Osteocyte (in vitro differentiated cells): Measurements from ENCODE around the gene PCSK6. TPM values are rescaled to one million over a fixed set of nuclear protein-coding genes. Genes with fewer than 3 reads are reported as not detected.
A peak's percentile ranks its signal among the peaks of the same experiment; 100 is the strongest.

Source experiments
- DNase-seq: peaks from one replicate; pipeline ENCODE4 v3.0.0; 2021; ENCODE audit warnings: mixed read lengths; ENCODE audit not compliant: unreplicated experiment; ENCODE audit errors: extremely low spot score
- H3K27ac Mint-ChIP-seq: one replicate; pipeline ENCODE4 v1.8.0; 2021; ENCODE audit warnings: mild to moderate bottlenecking, mixed read lengths; ENCODE audit not compliant: unreplicated experiment
- H3K27me3 Mint-ChIP-seq: one replicate; pipeline ENCODE4 v1.8.0; 2021; ENCODE audit warnings: mixed read lengths; ENCODE audit not compliant: unreplicated experiment
- H3K36me3 Mint-ChIP-seq: one replicate; pipeline ENCODE4 v1.8.0; 2021; ENCODE audit warnings: mixed read lengths; ENCODE audit not compliant: unreplicated experiment
- H3K4me1 Mint-ChIP-seq: one replicate; pipeline ENCODE4 v1.8.0; 2021; ENCODE audit warnings: mixed read lengths; ENCODE audit not compliant: unreplicated experiment
- H3K4me3 Mint-ChIP-seq: one replicate; pipeline ENCODE4 v1.8.0; 2021; ENCODE audit warnings: mild to moderate bottlenecking, moderate library complexity, mixed read lengths; ENCODE audit not compliant: unreplicated experiment
- H3K9me3 Mint-ChIP-seq: one replicate; pipeline ENCODE4 v1.8.0; 2021; ENCODE audit warnings: mixed read lengths; ENCODE audit not compliant: unreplicated experiment
- total RNA-seq: library from RNA; stranded (reverse); gene quantifications from 2 replicates; pipeline ENCODE4 v1.2.1, GENCODE V29; 2021
- TF ChIP-seq, protein P1 (sequence below): fragments of 200-600 bp; sonication (generic); IDR thresholded peaks from 2 replicates; pipeline ENCODE4 v1.5.0; 2021; ENCODE audit warnings: antibody characterized with exemption, mild to moderate bottlenecking, moderate library complexity

Gene PCSK6
- total RNA-seq, 1 donor from 2014 or later, result 0.43 TPM

DNA sequence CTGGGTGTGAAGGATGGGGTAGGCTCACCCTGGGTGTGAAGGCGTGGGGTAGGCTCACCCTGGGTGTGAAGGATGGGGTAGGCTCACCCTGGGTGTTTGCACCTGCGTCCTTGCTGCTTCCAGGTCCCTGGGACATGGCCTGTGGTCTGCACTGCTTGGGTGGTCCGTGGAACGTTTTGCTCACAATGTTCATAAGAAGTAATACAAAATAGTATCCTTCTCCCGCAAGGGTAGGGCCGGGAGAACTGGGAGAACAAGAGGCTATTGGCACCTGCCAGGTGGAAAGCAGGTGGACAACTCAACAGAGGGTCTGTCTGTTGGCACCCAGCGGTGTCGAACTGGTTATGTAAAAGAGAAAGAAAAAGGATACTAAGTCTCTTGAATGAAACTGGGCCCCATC lies 17.0 kb upstream of the PCSK6 start:
- Mint-ChIP-seq H3K36me3 (no peaks in the 10 kb centered on the region), H3K4me3 (no peak overlapping the region), H3K4me1 (no peaks in the 10 kb centered on the region), H3K9me3 (no peaks in the 10 kb centered on the region), H3K27me3 (peaks cover 15% of the 10 kb centered on the region), H3K27ac (no peak overlapping the region)
- TF ChIP-seq, protein P1, sequence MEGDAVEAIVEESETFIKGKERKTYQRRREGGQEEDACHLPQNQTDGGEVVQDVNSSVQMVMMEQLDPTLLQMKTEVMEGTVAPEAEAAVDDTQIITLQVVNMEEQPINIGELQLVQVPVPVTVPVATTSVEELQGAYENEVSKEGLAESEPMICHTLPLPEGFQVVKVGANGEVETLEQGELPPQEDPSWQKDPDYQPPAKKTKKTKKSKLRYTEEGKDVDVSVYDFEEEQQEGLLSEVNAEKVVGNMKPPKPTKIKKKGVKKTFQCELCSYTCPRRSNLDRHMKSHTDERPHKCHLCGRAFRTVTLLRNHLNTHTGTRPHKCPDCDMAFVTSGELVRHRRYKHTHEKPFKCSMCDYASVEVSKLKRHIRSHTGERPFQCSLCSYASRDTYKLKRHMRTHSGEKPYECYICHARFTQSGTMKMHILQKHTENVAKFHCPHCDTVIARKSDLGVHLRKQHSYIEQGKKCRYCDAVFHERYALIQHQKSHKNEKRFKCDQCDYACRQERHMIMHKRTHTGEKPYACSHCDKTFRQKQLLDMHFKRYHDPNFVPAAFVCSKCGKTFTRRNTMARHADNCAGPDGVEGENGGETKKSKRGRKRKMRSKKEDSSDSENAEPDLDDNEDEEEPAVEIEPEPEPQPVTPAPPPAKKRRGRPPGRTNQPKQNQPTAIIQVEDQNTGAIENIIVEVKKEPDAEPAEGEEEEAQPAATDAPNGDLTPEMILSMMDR, result no peak
- peak; percentile 80 for DNase-seq

DNA sequence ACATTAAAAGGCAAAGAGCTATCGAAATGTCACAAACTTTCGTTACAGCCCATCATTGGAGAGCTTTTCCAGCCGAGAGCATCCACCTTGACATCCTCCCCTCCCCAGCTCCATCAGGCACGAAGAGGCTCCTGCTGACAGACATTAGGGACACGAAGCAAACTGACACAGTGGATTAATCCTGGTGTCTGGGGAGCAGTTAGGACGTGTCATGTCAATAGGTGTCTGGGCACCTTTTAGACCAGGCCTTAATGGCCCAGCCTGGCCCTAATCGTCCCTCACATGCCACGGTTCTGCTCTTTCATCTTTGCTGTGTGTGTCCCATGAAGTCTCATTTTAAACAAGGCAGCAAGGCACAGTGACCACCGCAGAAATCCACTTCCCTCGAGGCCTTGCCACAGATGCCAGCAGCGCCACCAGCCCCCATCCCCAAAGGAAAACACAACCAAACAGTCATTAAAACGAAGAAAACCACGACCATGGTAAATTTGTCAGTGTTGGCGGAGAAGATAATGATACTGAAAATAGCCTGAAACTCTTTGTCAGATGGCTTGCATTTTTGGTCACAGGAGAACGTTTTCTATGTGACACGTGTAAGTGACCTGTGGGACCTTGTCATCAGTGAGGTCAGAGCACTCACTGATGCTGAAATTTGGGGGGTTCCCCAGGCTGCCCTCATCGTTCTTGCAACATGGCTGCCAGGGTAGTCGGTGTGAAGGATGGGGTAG lies 16.3 kb upstream of the PCSK6 start:
- no peaks in the 10 kb centered on the region for H3K9me3 Mint-ChIP-seq
- no peaks in the 10 kb centered on the region for H3K4me1 Mint-ChIP-seq
- H3K4me3 Mint-ChIP-seq, result no peak overlapping the region
- H3K27ac Mint-ChIP-seq, result no peak overlapping the region
- DNase-seq, result peak; percentile 64
- no peaks in the 10 kb centered on the region for H3K36me3 Mint-ChIP-seq
- TF ChIP-seq, protein P1, result no peak
- H3K27me3 Mint-ChIP-seq, result peaks cover 15% of the 10 kb centered on the region

DNA sequence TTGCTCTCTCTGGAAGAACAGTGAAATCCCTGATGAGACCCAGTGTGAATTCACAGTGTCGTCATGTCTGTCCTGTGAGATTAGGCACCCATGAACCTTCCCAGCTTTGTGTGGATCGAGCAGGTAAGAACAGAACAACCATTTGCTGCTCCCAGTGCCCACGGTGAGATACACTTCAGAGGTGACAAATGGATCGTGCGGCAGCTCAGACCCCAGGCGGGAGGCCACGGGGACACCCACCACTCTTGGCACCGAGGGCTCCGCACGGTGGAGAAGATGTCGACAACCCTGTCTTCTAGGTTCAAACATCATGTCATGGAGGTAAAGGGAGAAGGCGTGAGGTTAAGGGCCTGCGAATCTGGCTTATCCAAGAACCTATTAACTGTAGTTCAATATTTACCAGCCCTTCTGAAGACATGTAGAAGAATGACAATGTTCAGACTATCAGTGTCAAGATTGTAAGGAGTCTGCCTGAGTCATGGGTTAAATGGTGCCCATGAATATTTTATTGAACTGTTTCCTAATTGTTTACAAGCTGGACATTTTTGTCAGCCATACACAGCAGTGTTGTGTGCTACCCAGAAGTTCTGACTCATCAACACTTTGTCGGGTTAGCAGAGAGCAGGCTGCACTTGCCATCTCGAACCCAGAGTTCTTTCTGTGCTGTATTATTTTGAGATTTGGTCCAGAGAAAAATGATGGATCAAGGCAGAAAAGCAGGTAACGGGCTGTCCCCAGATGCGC lies 15.5 kb upstream of the PCSK6 start:
- H3K36me3 Mint-ChIP-seq, result no peaks in the 10 kb centered on the region
- no peaks in the 10 kb centered on the region for H3K4me1 Mint-ChIP-seq
- peak; percentile 42 for DNase-seq
- H3K27me3 Mint-ChIP-seq, result peaks cover 15% of the 10 kb centered on the region
- H3K9me3 Mint-ChIP-seq, result no peaks in the 10 kb centered on the region
- TF ChIP-seq, protein P1, result no peak
- H3K4me3 Mint-ChIP-seq, result no peak overlapping the region
- H3K27ac Mint-ChIP-seq, result no peak overlapping the region

DNA sequence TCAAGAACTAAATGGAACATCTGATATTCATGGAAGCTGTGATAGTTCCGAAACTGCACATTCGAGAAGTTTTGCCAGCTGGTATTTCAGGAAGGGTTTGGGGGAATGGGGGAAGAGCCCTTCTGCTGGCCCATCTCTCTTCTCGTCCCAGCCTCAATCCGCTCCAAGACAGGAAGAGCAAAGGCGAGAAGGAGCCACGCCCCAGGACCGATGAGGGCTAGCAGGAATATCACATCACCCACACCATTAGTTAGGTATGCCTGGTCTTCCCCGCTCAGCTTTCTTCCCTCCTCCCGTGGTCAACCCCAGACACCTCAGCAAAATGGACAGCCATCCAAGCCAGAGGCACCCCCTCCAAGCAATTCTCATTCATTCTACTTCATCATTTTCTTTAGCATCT lies 14.9 kb upstream of the PCSK6 start:
- peaks cover 12% of the 10 kb centered on the region for H3K27me3 Mint-ChIP-seq
- no peak overlapping the region for H3K27ac Mint-ChIP-seq
- H3K4me1 Mint-ChIP-seq, result no peaks in the 10 kb centered on the region
- H3K4me3 Mint-ChIP-seq, result no peak overlapping the region
- peak; percentile 63 for DNase-seq
- no peaks in the 10 kb centered on the region for H3K9me3 Mint-ChIP-seq
- TF ChIP-seq, protein P1, result no peak
- no peaks in the 10 kb centered on the region for H3K36me3 Mint-ChIP-seq

DNA sequence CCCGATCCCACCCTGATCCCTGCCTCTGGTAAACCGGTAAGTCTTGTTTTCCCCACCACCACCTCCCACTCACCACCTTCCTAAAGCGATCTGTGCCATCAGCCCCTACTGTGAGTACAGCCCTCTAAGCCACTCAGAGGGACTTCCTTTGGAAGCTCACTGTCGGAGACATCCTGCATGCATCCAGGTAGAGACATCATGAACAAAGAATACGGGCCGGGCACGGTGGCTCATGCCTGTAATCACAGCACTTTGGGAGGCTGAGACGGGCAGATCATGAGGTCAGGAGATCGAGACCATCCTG lies 13.7 kb upstream of the PCSK6 start:
- no peaks in the 10 kb centered on the region for H3K4me1 Mint-ChIP-seq
- peaks cover 10% of the 10 kb centered on the region for H3K27me3 Mint-ChIP-seq
- DNase-seq, result peak; percentile 64
- H3K27ac Mint-ChIP-seq, result no peak overlapping the region
- H3K9me3 Mint-ChIP-seq, result no peaks in the 10 kb centered on the region
- H3K36me3 Mint-ChIP-seq, result no peaks in the 10 kb centered on the region
- TF ChIP-seq, protein P1, result no peak
- H3K4me3 Mint-ChIP-seq, result no peak overlapping the region
